GM21825 (cell line): ENCODE results near the gene DUOXA1.
"Not testable (repeated sequence)": the region's sequence is repeated elsewhere in the genome, so short reads cannot be mapped to it uniquely, and the experiment has no call there.

Experiments
- ATAC-seq: cut with Tn5 transposase; IDR thresholded peaks from one replicate; pipeline ENCODE4 v1.9.1; 2021; ENCODE audit warnings: mild to moderate bottlenecking, moderate library complexity; ENCODE audit not compliant: unreplicated experiment

DUOXA1 gene

GRCh38 chr15:45093622-45094357 is 35.9 kb downstream of the DUOXA1 start:
- no peak for ATAC-seq

DNA sequence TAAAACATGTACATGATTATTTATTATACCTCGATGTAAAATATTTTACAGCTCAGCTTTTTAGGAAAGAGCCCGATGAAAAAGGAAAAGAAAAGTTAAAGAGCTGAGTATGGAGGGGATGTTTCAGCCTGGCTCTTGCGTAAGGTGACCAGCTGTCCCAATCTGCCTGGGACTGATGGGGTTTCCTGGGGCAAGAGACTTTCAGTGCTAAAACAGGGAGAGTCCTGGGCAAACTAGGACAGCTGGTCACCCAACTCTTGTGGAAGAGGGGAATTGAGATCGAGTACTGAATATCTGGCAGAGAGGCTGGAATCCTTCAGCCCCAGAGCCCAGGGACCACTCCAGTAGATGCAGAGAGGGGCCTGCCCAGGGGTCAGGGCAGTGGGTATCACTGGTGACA is 36.7 kb downstream of the DUOXA1 start:
- ATAC-seq: no peak

GRCh38 chr15:45091576-45091975 is 38.1 kb downstream of the DUOXA1 start:
- no peak for ATAC-seq

DNA sequence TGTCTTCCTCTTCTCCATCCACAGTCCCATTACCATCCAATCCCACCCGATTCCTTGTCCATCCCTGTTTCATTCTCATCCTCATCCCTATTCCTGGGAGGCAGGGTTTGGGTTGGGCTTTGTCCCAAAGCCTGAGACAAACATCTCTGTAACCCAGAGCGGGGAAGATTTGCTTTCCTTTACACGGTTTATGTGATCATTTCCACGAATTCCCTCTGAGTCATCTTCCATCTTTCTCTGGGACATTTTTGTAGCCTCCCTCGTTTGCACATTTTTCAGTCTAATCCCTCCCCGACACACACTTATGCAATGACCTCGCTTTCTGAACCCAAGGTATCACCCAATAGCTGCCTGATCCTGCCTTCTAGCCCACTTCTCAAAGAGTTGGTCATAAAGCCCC is 38.5 kb downstream of the DUOXA1 start:
- ATAC-seq: no peak

GRCh38 chr15:45089712-45090373 is 39.8 kb downstream of the DUOXA1 start:
- no peak for ATAC-seq

DNA sequence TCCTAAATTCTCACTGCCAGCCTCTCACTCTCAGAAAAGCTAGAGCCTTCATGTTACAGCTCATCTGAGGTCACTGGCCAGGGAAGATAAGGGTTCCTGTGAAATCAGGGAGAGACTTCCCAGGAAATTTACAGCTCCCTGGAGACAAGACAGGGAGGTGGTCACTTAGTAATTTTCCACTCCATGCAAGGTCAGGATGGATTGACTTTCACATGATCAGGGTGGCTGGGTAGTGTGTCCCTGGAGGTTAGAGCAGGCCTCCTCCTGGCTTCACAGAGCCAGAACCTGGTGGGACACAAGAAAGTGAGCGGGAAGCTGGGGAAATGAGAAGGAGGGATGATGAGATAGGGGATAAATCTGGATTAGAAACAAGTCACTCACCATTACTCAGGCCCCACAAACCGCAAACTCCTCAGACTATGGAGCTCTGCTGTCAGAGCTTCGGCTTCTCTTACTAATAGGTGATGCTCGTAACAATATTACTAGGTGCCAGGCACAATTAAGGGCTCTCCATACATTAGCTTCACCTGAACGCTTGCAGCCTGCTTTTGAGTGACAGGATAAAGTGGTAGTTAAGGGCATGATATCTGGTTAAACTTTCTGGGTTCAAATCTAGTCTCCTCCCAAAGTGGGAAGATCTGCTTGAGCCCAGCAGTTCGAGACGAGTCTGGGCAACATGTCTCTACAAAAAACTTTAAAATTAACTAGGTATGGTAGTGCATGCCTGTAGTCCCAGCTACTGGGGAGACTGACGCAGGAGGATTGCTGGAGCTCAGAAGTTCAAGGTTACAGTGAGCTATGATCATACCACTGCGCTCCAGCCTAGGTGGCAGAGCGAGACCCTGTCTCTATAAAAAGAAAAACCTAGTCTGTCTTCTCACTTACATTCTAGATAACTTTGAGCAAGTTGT is 40.6 kb downstream of the DUOXA1 start:
- ATAC-seq: no peak

DNA sequence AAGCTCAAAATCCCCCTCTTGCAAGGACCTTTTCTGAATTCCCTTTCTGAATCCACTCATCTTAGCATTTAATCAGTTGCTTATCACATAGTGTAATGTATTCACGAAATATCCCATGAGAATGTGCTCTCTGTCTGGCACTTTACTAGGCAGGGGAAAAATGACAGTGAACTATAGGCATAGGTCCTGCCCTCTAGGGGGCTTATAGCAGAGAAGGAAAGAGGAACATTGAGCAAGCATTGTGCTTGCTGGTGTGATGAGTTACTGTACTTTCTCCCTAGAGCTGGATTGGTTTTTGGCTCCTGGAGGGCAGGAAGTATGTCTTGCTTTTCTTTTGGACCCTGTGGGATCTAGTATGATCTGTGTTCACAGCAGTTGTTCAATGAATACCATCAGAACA is 42.2 kb downstream of the DUOXA1 start:
- ATAC-seq: no peak

DNA sequence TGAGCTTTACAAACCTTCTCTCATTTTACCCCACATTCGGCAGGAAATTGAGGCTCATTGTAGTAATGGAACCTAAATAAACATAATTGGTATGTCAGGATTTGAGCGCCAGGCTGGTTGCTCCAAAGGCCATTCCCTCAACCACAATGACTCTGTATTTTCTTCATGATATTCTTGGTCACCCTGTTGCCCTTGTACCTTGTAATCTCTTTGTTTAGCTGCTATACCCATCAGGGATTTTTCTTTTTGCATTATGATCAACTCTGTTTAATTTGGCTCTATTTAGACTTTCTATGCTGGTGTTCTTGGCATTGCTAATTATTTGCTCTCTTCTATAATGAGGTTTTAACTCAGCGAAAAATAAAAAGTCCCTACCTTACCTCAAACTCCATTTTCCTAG is 45.5 kb downstream of the DUOXA1 start:
- no peak for ATAC-seq

DNA sequence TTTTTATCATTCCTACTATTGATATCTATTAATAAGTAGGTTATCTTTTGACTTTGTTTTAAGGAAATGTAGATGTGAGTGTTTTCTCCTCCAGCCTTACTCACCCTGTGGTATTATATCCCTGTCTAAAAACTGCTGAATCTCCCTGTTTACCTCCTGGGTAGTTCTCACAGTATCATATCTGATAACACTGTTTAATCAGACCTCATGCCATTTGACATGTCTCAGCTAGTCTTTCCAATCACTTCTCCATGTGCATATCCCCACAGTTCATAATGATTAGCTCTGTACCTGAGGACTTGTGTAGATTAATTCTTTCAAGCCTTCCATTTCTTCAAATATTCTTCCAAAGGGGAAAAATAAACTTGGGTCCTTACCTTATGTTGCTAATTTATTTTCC is 46.5 kb downstream of the DUOXA1 start:
- no peak for ATAC-seq

DNA sequence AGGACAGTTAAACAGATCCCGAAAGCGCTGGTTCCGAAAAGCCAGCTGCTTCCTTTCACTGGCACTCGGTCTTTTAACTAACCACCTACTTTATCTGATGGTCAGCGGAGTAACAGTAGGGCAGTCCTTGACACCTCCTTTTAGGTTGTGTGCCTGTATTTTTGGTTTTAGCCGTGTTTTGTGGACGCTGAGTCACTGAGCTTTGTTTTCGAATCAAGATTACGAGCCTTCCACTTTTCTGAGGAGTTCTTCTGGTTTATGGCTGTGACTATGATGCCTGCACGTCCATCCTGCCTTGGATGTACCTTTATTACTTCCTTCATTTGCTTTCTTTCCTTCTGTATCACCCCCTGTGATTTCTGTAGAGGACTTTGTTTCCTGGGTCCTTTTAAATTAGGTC is 47.3 kb downstream of the DUOXA1 start:
- not testable (repeated sequence) for ATAC-seq

DNA sequence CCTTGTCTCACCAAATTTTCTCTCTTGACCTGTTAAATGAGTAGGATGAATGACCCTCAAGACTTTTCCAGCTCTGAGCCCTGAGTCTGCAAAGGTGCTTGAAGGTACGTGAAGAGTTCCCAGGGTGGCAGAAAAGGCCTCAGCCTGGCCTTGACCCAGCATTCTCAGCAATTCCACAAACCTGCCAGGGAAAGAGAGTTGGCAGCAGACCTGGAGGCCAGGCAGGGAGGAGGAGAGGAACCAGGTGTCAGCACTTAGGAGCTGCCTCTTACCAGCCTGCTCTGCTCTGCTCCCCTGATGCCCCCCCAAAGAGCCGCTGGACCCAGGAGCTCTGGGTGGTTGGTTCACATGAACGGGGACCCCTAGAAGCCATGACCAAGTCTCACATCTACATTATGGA is 49.1 kb downstream of the DUOXA1 start:
- ATAC-seq: not testable (repeated sequence)

- ATAC-seq: not testable (repeated sequence)
Observed at GRCh38 chr15:45079628-45080246, 49.9 kb downstream of the DUOXA1 start.

DNA sequence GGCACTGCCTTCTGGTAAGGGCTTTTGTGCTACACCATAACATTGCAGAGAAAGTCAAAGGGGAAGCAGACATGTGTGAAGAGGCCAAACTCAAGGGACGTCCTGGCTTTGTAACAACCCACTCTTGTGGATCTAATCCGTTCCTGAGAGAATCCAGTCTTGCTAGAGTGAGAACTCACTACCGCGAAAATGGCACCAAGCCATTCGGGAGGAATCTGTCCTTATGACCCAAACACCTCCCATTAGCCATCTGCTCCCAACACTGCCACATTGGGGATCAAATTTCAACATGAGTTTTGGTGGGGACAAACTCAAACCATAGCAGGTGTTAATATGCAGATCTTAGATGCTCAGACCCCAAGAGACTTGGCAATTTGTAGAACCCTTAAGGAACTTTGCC is 50.5 kb downstream of the DUOXA1 start:
- not testable (repeated sequence) for ATAC-seq

DNA sequence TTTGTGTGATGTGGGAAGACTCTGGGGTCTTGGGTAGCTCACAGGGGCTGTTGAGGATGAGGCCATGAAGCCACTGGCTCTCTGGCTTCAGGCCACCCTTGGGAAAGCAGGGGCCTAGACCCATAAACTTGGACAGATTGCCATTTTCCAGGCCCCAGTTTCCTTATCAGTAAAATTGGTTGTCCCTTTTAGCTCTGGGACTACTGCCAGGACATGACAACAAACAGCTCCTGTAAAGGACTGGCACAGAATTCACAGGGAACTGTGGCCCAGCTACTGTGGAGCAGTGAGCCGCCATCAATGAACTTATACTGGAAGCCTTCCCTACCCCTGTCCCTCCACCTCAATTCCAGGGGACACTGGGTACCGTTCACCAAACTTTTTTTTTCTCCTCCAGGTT is 52.3 kb downstream of the DUOXA1 start:
- not testable (repeated sequence) for ATAC-seq

- ATAC-seq: not testable (repeated sequence)
Observed at GRCh38 chr15:45075440-45076320, 54.0 kb downstream of the DUOXA1 start.

DNA sequence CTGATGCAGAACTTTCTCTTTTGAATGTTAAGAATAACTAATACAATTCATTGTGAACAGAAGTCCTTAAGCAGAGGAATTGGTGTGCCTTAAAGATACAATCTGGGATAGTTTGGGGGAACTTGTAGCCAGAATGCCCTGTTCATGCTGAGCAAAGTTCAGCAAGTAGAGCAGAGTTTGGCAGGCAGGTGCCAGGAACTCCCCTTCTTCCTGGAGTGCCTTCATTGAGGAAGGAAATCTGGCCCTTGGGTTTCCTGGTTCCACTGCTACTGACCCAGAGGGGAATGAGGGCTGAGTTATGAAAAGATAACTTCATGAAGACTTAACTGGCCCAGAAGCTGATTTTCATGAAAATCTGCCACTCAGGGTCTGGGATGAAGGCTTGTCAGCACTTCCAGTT is 56.1 kb downstream of the DUOXA1 start:
- not testable (repeated sequence) for ATAC-seq

- ATAC-seq: not testable (repeated sequence)
Observed at GRCh38 chr15:45069942-45070360, 59.7 kb downstream of the DUOXA1 start.
